GM21737 (cell line): ENCODE results near the gene MRPS31.
A peak's percentile ranks its signal among the peaks of the same experiment; 100 is the strongest.
"Not testable (repeated sequence)": the region's sequence is repeated elsewhere in the genome, so short reads cannot be mapped to it uniquely, and the experiment has no call there.

Experiments used
- ATAC-seq: cut with Tn5 transposase; IDR thresholded peaks from one replicate; pipeline ENCODE4 v1.9.1; 2021; ENCODE audit warnings: mild to moderate bottlenecking, moderate library complexity; ENCODE audit not compliant: unreplicated experiment

MRPS31 gene

GRCh38 chr13:40764587-40765403, 6.2 kb downstream of the MRPS31 start:
- no peak for ATAC-seq

GRCh38 chr13:40762849-40763248, 8.1 kb downstream of the MRPS31 start:
- ATAC-seq = no peak

- no peak for ATAC-seq
Observed at GRCh38 chr13:40758811-40759210, 12.2 kb downstream of the MRPS31 start.

GRCh38 chr13:40756042-40756441, 14.9 kb downstream of the MRPS31 start:
- no peak for ATAC-seq

GRCh38 chr13:40755082-40755700, 15.8 kb downstream of the MRPS31 start:
- no peak for ATAC-seq

GRCh38 chr13:40749327-40749726, 21.7 kb downstream of the MRPS31 start:
- no peak for ATAC-seq

- not testable (repeated sequence) for ATAC-seq
Observed at GRCh38 chr13:40735232-40735548, 35.8 kb downstream of the MRPS31 start.

GRCh38 chr13:40734536-40735231, 36.3 kb downstream of the MRPS31 start:
- not testable (repeated sequence) for ATAC-seq

GRCh38 chr13:40732658-40733057, 38.3 kb downstream of the MRPS31 start:
- no peak for ATAC-seq

- ATAC-seq = no peak
Observed at GRCh38 chr13:40728595-40728994, 42.4 kb downstream of the MRPS31 start.

- not testable (repeated sequence) for ATAC-seq
Observed at GRCh38 chr13:40714433-40714832, 56.6 kb downstream of the MRPS31 start.

GRCh38 chr13:40706439-40706838, 64.6 kb downstream of the MRPS31 start:
- ATAC-seq = no peak

GRCh38 chr13:40697711-40698110, 73.3 kb downstream of the MRPS31 start:
- peak; percentile 66 for ATAC-seq

GRCh38 chr13:40694426-40694825, 76.6 kb downstream of the MRPS31 start:
- no peak for ATAC-seq

- ATAC-seq = peak; percentile 56
Observed at GRCh38 chr13:40692946-40693345, 78.0 kb downstream of the MRPS31 start.

GRCh38 chr13:40688781-40689180, 82.2 kb downstream of the MRPS31 start:
- ATAC-seq = no peak

GRCh38 chr13:40682449-40683240, 88.3 kb downstream of the MRPS31 start:
- ATAC-seq = no peak

- ATAC-seq = no peak
Observed at GRCh38 chr13:40681341-40682146, 89.4 kb downstream of the MRPS31 start.

- ATAC-seq = no peak
Observed at GRCh38 chr13:40680659-40681323, 90.2 kb downstream of the MRPS31 start.

- ATAC-seq = no peak
Observed at GRCh38 chr13:40679480-40679985, 91.5 kb downstream of the MRPS31 start.
